Testis (tissue), 3 donors: Measurements from ENCODE around the gene FUS. TPM values are rescaled to one million over a fixed set of nuclear protein-coding genes. Genes with fewer than 3 reads are reported as not detected.

Source experiments
- DNase-seq: peaks from one replicate; pipeline ENCODE4 v3.0.0-alpha.2; 2019
- H3K27ac ChIP-seq, 2 donors: fragments of 200-600 bp; sonication (generic); one replicate each; pipeline ENCODE4 v1.5.1; 2019
- H3K27me3 ChIP-seq: fragments of 200-600 bp; sonication (generic); one replicate; pipeline ENCODE4 v1.5.1; 2019
- H3K36me3 ChIP-seq: fragments of 200-600 bp; sonication (generic); one replicate; pipeline ENCODE4 v1.5.1; 2017; ENCODE audit warnings: low read depth; ENCODE audit errors: missing control alignments
- H3K4me1 ChIP-seq: fragments of 200-600 bp; sonication (generic); one replicate; pipeline ENCODE4 v1.5.1; 2019
- H3K4me3 ChIP-seq, 2 donors: fragments of 200-600 bp; sonication (generic); one replicate each; pipeline ENCODE4 v1.5.1; 2017 to 2019
- H3K9me3 ChIP-seq: fragments of 200-600 bp; sonication (generic); one replicate; pipeline ENCODE4 v1.5.1; 2017
- CTCF ChIP-seq, 3 experiments: fragments of 450-650 bp in 2 of 3; fragments of 200-600 bp in 1 of 3; sonication (generic) in 1 of 3; IDR thresholded peaks; one replicate each; pipeline ENCODE4 v1.5.1; 2016 to 2019; ENCODE audit warnings: antibody characterized with exemption in 3 of 3, mild to moderate bottlenecking in 2 of 3, moderate library complexity in 1 of 3
- POLR2A ChIP-seq: fragments of 450-650 bp; IDR thresholded peaks from one replicate; pipeline ENCODE4 v1.6.1; 2017; ENCODE audit warnings: antibody characterized with exemption, mild to moderate bottlenecking, moderate library complexity
- WGBS, 2 donors: methylation state at CpG; one replicate each; pipeline ENCODE4 v1.1.5; 2018; 5-methylcytosine and 5-hydroxymethylcytosine counted together
- intact Hi-C: fragments of 100-400 bp; cut with DNase I; formaldehyde crosslinking; loops from one replicate; pipeline ENCODE4 v1.15.1; 2023; ENCODE audit warnings: low total_unique reads
- polyA plus RNA-seq: library from polyadenylated mRNA; stranded (reverse); fragments of 350-450 nt; fragmentation: Illumina TruSeq; extraction: RNeasy Lipid Tissue Mini Kit (QIAGEN cat#74804); gene quantifications from one replicate; pipeline ENCODE4 v1.2.3, GENCODE V29; 2014; ENCODE audit warnings: low read depth, low replicate concordance; ENCODE audit not compliant: insufficient read depth
- total RNA-seq, 2 donors: library from RNA; depleted of rRNA; stranded (reverse); fragments of >200 nt; gene quantifications; one replicate each; pipeline ENCODE4 v1.2.3, GENCODE V29; 2016

The FUS gene
- total and polyA plus RNA-seq, 3 donors from 2014 or later: 205 to 423 (median 217) TPM

- H3K4me3 ChIP-seq: no peak overlapping the region
- H3K27ac ChIP-seq: no peak overlapping the region
- peaks cover 3% of the 10 kb centered on the region for H3K36me3 ChIP-seq
- H3K4me1 ChIP-seq: peaks cover 8% of the 10 kb centered on the region
- no peak for TF ChIP-seq POLR2A
- TF ChIP-seq CTCF (IDR thresholded peaks at IDR 0.05): no peak
- no peak for DNase-seq
- intact Hi-C loops: loop anchor here (5.0 to 10.0 kb wide), 2 partner anchors 35 to 687 kb away; partner anchors contain the start of genes PRSS36 and ZNF267
- H3K27me3 ChIP-seq: no peaks in the 10 kb centered on the region
- 74 to 83% methylated on average over 8 of the region's 8 CpGs for WGBS, 2 donors
- H3K9me3 ChIP-seq: no peaks in the 10 kb centered on the region
These were observed 7.9 kb downstream of the FUS start for GRCh38 chr16:31187808-31188189.

- Histone ChIP-seq H3K4me1 (peaks cover 3% of the 10 kb centered on the region), H3K4me3 (no peak overlapping the region), H3K9me3 (no peaks in the 10 kb centered on the region), H3K36me3 (peaks cover 3% of the 10 kb centered on the region), H3K27ac (no peak overlapping the region), H3K27me3 (no peaks in the 10 kb centered on the region)
- intact Hi-C loops: loop anchor here (5.0 to 10.0 kb wide), 2 partner anchors 36 to 686 kb away; partner anchors contain the start of genes PRSS36 and ZNF267
- TF ChIP-seq POLR2A (no peak), CTCF (IDR thresholded peaks at IDR 0.05) (no peak)
- WGBS, 2 donors: 83 to 87% methylated on average over 3 of the region's 3 CpGs
- no peak for DNase-seq
These were observed 8.8 kb downstream of the FUS start for GRCh38 chr16:31188450-31189411.

GRCh38 chr16:31189412-31189778, 9.5 kb downstream of the FUS start:
- Histone ChIP-seq H3K27ac (no peak overlapping the region), H3K27me3 (no peaks in the 10 kb centered on the region), H3K9me3 (no peaks in the 10 kb centered on the region), H3K4me1 (no peaks in the 10 kb centered on the region), H3K4me3 (no peak overlapping the region), H3K36me3 (peaks cover 3% of the 10 kb centered on the region)
- TF ChIP-seq POLR2A: no peak
- no peak for TF ChIP-seq CTCF (IDR thresholded peaks at IDR 0.05)
- WGBS, 2 donors: 85 to 91% methylated on average over 2 of the region's 2 CpGs
- DNase-seq: no peak
- intact Hi-C loops: loop anchor here (5.0 to 10.0 kb wide), 2 partner anchors 37 to 685 kb away; partner anchors contain the start of genes PRSS36 and ZNF267

GRCh38 chr16:31190061-31190460, 10.1 kb downstream of the FUS start:
- DNase-seq: no peak
- peaks cover 3% of the 10 kb centered on the region for H3K36me3 ChIP-seq
- H3K4me1 ChIP-seq: no peaks in the 10 kb centered on the region
- intact Hi-C loops: no loop called here
- H3K27ac ChIP-seq: no peak overlapping the region
- TF ChIP-seq CTCF (IDR thresholded peaks at IDR 0.05) (no peak), POLR2A (no peak)
- no peaks in the 10 kb centered on the region for H3K27me3 ChIP-seq
- 92 to 93% methylated on average over 12 of the region's 12 CpGs for WGBS, 2 donors
- H3K9me3 ChIP-seq: no peaks in the 10 kb centered on the region
- H3K4me3 ChIP-seq: no peak overlapping the region
